ENCODE results near the gene AUTS2.

- TF ChIP-seq SCRT1 (tag by site-specific recombination; IDR thresholded peaks at IDR 0.05; ENCODE audit: borderline replicate concordance), result no peak
- TF ChIP-seq CTCF (tag by site-specific recombination; IDR thresholded peaks at IDR 0.05), result no peak
- TF ChIP-seq ZNF610 (tag by site-specific recombination; IDR thresholded peaks at IDR 0.05; ENCODE audit: borderline replicate concordance), result no peak
- TF ChIP-seq IKZF3 (tag by site-specific recombination; IDR thresholded peaks at IDR 0.05), result no peak
- no peak for TF ChIP-seq REST (tag by site-specific recombination; IDR thresholded peaks at IDR 0.05)
- TF ChIP-seq ZBTB6 (tag by site-specific recombination; IDR thresholded peaks at IDR 0.05), result no peak
- TF ChIP-seq TCF7L2 (IDR thresholded peaks at IDR 0.05; ENCODE audit: borderline replicate concordance, low read depth, low read length), result no peak
- TF ChIP-seq ZFP3 (tag by site-specific recombination; IDR thresholded peaks at IDR 0.05; ENCODE audit: low read depth), result no peak
- TF ChIP-seq PRDM10 (tag by site-specific recombination; IDR thresholded peaks at IDR 0.05), result no peak
These were observed 17.4 kb downstream of the AUTS2 start for GRCh38 chr7:69615685-69616084.
